Stomach (tissue), 4 donors: ENCODE data around the gene TIMM44.

Experiments
- EP300 ChIP-seq: sonication (generic); formaldehyde crosslinking; IDR thresholded peaks from one replicate; pipeline ENCODE4 v1.6.1; 2017; ENCODE audit warnings: antibody characterized with exemption
- POLR2A ChIP-seq, 4 donors: fragments of 450-650 bp; IDR thresholded peaks; one replicate each; pipeline ENCODE4 v1.6.1; 2016; ENCODE audit warnings: antibody characterized with exemption in 4 of 4, control low read depth in 2 of 4, mild to moderate bottlenecking in 1 of 4, moderate library complexity in 1 of 4
- POLR2AphosphoS5 ChIP-seq, 3 donors: sonication (generic); formaldehyde crosslinking; IDR thresholded peaks; one replicate each; pipeline ENCODE4 v1.6.1; 2016; ENCODE audit warnings: antibody characterized with exemption in 3 of 3
- TF ChIP-seq, protein P1 (sequence below), 7 experiments: fragments of 450-650 bp in 4 of 7; fragments of 200-600 bp in 3 of 7; sonication (generic) in 3 of 7; IDR thresholded peaks; one replicate each; pipeline ENCODE4 v1.5.1; 2016 to 2019; ENCODE audit warnings: antibody characterized with exemption in 7 of 7, control low read depth in 2 of 7, mild to moderate bottlenecking in 1 of 7

DNA sequence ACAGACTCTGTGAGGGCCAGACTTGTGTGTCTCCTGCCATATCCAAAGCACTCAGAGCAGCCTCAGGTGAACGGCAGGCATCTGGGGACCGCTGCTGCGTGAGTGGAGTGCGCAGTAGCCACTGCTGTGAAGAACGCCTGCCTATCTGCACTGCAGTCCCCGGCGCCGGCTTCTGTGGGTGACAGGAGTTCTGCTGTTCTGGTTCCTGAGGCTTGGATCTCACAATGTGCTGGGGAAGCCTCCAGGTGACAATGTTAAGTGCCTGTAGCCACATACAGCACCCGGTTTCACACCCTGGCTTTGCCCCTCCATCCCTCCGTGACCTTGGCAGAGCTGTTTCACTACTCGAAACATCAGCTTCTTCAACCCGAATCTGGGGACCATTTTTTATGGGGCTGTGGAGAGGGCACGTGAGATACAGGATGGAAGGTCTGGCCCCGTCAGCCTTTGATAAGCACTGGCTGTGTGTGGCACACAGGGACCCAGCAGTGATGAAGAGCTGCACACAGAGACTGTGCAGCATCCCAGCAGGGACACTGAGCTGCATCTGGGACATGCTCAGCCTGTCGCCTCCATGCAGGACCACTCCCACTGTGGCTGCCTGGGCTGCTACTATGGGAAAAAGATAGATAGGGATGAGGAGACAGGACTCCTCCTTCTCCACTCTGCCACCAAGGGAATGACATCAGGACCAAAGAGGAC lies 33.7 kb upstream of the TIMM44 start:
- TF ChIP-seq, protein P1, sequence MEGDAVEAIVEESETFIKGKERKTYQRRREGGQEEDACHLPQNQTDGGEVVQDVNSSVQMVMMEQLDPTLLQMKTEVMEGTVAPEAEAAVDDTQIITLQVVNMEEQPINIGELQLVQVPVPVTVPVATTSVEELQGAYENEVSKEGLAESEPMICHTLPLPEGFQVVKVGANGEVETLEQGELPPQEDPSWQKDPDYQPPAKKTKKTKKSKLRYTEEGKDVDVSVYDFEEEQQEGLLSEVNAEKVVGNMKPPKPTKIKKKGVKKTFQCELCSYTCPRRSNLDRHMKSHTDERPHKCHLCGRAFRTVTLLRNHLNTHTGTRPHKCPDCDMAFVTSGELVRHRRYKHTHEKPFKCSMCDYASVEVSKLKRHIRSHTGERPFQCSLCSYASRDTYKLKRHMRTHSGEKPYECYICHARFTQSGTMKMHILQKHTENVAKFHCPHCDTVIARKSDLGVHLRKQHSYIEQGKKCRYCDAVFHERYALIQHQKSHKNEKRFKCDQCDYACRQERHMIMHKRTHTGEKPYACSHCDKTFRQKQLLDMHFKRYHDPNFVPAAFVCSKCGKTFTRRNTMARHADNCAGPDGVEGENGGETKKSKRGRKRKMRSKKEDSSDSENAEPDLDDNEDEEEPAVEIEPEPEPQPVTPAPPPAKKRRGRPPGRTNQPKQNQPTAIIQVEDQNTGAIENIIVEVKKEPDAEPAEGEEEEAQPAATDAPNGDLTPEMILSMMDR (IDR thresholded peaks at IDR 0.05): no peak
- no peak for TF ChIP-seq POLR2A (IDR thresholded peaks at IDR 0.05)
- no peak for TF ChIP-seq POLR2AphosphoS5 (IDR thresholded peaks at IDR 0.05)
- no peak for TF ChIP-seq EP300
